Measurements from ENCODE around the gene SYMPK. TPM values are rescaled to one million over a fixed set of nuclear protein-coding genes. Genes with fewer than 3 reads are reported as not detected.

The SYMPK gene
- total and polyA plus RNA-seq, 8 donors, result 65.6 to 77.6 (median 69.1) TPM

DNA sequence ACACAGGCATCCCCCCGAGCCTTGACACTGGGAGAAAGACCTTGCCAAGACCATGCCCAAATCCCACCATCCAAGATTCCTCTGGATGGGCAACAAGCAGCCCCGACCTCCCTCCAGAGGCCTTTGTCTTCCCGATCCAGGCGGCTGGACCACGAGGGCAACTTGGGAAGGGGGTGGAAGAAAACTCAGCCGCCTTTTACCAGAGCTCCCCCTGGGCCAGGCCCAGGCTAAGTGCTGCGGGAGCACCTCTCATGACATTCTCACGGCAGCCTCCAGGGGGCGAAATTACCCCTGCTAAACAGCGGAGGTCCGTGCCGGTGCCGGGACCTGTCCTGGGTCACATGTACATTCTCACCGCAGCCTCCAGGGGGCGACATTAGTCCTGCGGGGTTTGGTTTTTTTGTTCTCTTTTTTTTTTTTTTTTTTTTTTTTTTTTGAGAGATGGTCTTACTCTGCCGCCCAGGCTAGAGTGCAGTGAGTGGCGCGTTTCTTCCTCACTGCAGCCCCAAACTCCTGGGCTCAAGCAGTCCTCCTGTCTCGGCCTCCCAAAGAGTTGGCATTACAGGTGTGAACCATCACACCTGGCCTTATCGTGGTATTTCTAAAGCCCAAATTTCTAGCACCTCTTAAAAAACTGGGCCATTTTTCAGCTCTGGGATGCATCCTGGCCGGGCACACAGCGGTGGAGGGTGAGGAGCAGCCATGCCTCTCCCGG, 45.8 kb downstream of the SYMPK start:
- H3K27me3 ChIP-seq, result peaks cover 0 to 37% of the 10 kb centered on the region in 2 donors
- ATAC-seq (peak; percentile 95), DNase-seq (peak; percentile 79 to 97 (median 94))
- H3K9me3 ChIP-seq, result no peaks in the 10 kb centered on the region
- intact Hi-C loops (cut with DNase I), result no loop called here
- H3K4me3 ChIP-seq, result no peak overlapping the region
- H3K4me1 ChIP-seq, result peaks cover 0 to 10% of the 10 kb centered on the region in 2 donors
- no peak overlapping the region for H3K27ac ChIP-seq
- TF ChIP-seq, protein P1, sequence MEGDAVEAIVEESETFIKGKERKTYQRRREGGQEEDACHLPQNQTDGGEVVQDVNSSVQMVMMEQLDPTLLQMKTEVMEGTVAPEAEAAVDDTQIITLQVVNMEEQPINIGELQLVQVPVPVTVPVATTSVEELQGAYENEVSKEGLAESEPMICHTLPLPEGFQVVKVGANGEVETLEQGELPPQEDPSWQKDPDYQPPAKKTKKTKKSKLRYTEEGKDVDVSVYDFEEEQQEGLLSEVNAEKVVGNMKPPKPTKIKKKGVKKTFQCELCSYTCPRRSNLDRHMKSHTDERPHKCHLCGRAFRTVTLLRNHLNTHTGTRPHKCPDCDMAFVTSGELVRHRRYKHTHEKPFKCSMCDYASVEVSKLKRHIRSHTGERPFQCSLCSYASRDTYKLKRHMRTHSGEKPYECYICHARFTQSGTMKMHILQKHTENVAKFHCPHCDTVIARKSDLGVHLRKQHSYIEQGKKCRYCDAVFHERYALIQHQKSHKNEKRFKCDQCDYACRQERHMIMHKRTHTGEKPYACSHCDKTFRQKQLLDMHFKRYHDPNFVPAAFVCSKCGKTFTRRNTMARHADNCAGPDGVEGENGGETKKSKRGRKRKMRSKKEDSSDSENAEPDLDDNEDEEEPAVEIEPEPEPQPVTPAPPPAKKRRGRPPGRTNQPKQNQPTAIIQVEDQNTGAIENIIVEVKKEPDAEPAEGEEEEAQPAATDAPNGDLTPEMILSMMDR (IDR thresholded peaks at IDR 0.05), result peak; percentile 97
- peaks cover 0 to 45% of the 10 kb centered on the region in 2 donors for H3K36me3 ChIP-seq

DNA sequence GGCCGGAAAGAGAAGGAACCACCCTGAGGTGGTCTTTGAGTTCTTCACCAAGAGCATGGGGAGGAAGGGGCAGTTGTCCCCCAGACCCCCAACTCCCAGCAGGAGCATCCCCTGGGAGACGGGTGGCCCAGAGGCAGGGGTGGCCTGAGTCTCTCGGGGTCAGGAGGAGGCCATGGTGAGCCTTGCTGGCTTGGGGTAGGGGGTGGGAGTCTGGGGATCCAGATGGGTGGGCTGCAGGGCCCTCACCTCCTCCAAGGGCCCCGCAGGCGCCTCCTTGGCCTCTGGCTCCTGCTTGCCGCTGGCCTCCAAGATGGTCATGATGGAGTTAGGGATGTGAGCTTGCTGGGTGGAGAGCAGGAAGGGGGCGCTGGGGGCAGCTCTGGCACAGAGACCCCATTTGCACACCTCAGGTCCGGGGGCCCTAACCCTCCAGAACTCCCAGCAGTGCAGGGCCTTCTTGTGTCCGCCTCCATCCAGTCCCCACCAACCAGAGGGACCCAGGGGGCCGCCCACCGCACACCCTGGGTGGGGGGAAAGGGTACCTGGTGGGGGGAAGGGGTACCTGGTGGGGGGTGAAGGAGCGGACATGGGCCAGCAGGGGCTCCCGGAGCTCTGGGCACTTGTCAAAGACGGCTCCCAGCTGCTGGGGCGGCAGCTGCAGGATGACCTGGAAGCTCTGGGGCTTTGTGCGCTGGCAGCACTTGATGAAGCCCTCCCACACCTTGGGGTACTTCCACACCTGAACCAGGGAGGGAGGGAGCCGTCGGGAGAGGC, 46.5 kb downstream of the SYMPK start:
- Histone ChIP-seq H3K36me3 (peaks cover 0 to 40% of the 10 kb centered on the region in 2 donors), H3K9me3 (no peaks in the 10 kb centered on the region), H3K27ac (no peak overlapping the region), H3K4me1 (peaks cover 0 to 10% of the 10 kb centered on the region in 2 donors), H3K27me3 (peaks cover 0 to 37% of the 10 kb centered on the region in 2 donors), H3K4me3 (no peak overlapping the region)
- no peak for ATAC-seq
- peak in 1 of 4 donors; percentile 73 for DNase-seq
- TF ChIP-seq, protein P1 (IDR thresholded peaks at IDR 0.05), result no peak
- intact Hi-C loops (cut with DNase I), result no loop called here

DNA sequence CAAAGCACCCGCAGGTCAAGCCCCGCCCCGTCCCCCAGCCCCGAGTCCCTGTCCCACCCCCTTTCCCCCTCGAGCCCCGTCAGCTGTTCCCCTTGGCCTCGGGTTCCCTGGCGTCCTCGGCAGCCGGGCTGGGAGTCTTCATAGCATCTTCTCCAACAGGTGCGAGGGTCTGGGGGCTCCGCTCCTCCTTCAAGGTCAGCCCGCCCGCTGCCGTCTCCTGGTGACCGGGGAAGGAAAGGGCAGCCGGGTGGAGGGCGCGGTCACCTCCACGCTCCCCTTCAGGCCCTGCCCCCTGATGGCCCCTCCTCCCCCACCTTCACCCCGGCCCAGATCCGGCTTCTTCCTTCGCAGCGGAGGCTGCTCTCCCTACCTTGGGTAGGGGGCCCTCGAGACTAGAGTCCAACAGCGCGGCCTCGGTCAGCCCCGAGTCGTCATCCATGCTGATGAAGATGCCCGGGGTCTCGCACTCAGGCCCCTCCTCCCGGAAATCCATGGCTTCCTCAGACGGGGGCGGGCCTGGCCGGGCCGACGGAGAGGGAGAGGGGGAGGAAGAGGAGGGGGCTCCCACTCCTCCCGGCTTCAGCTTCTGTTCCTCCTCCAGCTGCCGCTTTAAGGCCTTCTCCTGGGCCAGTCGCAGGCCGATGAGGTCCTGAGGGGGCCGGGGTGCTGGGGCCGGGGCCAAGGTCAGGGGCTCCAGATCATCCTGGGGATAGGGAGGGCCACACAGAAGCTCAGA, 47.3 kb downstream of the SYMPK start:
- peaks cover 0 to 10% of the 10 kb centered on the region in 2 donors for H3K4me1 ChIP-seq
- peaks cover 0 to 42% of the 10 kb centered on the region in 2 donors for H3K27me3 ChIP-seq
- H3K27ac ChIP-seq, result no peak overlapping the region
- peak overlapping the region; percentile 3 to 17 for H3K4me3 ChIP-seq
- TF ChIP-seq, protein P1 (IDR thresholded peaks at IDR 0.05), result no peak
- peaks cover 0 to 32% of the 10 kb centered on the region in 2 donors for H3K36me3 ChIP-seq
- ATAC-seq, result no peak
- peak in 2 of 4 donors; percentile 52 to 74 for DNase-seq
- H3K9me3 ChIP-seq, result no peaks in the 10 kb centered on the region
- intact Hi-C loops (cut with DNase I), result no loop called here

DNA sequence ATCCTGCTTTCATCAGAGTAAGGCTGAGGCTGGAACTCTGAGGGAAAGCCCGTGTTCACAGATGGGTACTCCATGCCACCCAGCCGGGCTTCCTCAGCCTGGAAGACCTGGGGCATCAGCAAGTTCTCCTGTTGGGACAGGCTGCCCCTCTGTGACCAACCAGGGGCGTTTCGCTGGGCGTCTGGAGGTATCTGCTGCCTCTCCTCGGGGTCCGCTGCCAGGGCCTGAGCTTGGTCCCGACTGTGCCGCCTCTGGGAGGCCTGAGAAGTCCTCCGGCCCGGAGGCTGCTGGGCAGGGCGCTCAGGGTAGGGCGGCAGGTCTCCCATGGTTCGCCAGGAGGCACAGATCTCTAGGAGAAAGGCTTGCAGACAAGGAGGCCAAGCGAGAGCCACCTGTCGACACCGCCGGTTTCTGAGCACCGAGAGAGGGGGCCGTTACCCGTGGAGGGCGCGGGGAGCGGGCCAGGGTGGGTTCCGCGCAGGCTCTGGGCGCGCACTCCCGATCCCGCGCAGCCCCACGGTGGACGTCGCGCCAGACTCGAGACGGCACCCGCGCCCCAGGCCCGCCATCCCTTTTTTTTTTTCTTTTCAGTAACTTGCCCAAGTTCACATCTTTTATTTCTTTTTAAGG, 48.0 kb downstream of the SYMPK start, which contains the start of gene RSPH6A:
Gene RSPH6A, minus strand, starts transcription at position 458 of the 630 bp plus-strand sequence. Its CDS starts 132 bp downstream, at position 326.
- peaks cover 0 to 25% of the 10 kb centered on the region in 2 donors for H3K36me3 ChIP-seq
- ATAC-seq, result no peak
- peaks cover 0 to 10% of the 10 kb centered on the region in 2 donors for H3K4me1 ChIP-seq
- DNase-seq, result peak in 1 of 4 donors; percentile 70
- H3K4me3 ChIP-seq, result peak within 1 kb of the TSS; percentile 3 to 17
- peaks cover 0 to 45% of the 10 kb centered on the region in 2 donors for H3K27me3 ChIP-seq
- intact Hi-C loops (cut with DNase I), result no loop called here
- TF ChIP-seq, protein P1 (IDR thresholded peaks at IDR 0.05), result no peak
- no peaks in the 10 kb centered on the region for H3K9me3 ChIP-seq
- H3K27ac ChIP-seq, result no peak within 1 kb of the TSS
